ENCODE results near the gene PYGM.

GRCh38 chr11:64764040-64764611 lies 4.4 kb upstream of the PYGM start:
- no peak for TF ChIP-seq ZNF274 (IDR thresholded peaks at IDR 0.05; ENCODE audit: low read depth, low read length)
- no peak for TF ChIP-seq YY1 (IDR thresholded peaks at IDR 0.05; ENCODE audit: insufficient read depth, insufficient read length)
